GM12891 (cell line): ENCODE data around the gene SHROOM4.

Source experiments
- POLR2A ChIP-seq: IDR thresholded peaks from 2 replicates; pipeline ENCODE4 v1.6.1; 2011; ENCODE audit warnings: low read depth, low read length, control low read depth
- POLR2AphosphoS5 ChIP-seq: IDR thresholded peaks from 2 replicates; pipeline ENCODE4 v1.6.1; 2011; ENCODE audit warnings: low read depth, low read length, control low read depth

- TF ChIP-seq POLR2A (no peak), POLR2AphosphoS5 (no peak)
Observed at GRCh38 chrX:50586407-50586806, 227.6 kb downstream of the SHROOM4 start.
